Tibial artery (tissue), 4 donors: ENCODE measurements around the gene CDC73.
A peak's percentile ranks its signal among the peaks of the same experiment; 100 is the strongest.

Experiments
- DNase-seq, 2 donors: peaks; one replicate each; pipeline ENCODE4 v3.0.0-alpha.2; 2019
- H3K27ac ChIP-seq, 2 donors: fragments of 200-600 bp; sonication (generic) in 1 of 2; 1 replicate in 1 of 2; 2 replicates in 1 of 2; pipeline ENCODE4 v1.5.1; 2018 to 2019; ENCODE audit warnings: mild to moderate bottlenecking in 1 of 2
- H3K27me3 ChIP-seq, 2 donors: fragments of 200-600 bp; sonication (generic) in 1 of 2; one replicate each; pipeline versions ENCODE4 v1.5.1 to v1.6.0; 2016 to 2019
- H3K36me3 ChIP-seq, 3 donors: fragments of 200-600 bp; sonication (generic) in 2 of 3; one replicate each; pipeline ENCODE4 v1.5.1; 2016 to 2019; ENCODE audit warnings: mild to moderate bottlenecking in 2 of 3
- H3K4me1 ChIP-seq, 4 donors: fragments of 200-600 bp; sonication (generic) in 2 of 4; 1 replicate in 3 of 4; 2 replicates in 1 of 4; pipeline ENCODE4 v1.5.1; 2016 to 2019
- H3K4me3 ChIP-seq, 2 donors: fragments of 200-600 bp; sonication (generic) in 1 of 2; 1 replicate in 1 of 2; 2 replicates in 1 of 2; pipeline ENCODE4 v1.5.1; 2018 to 2019; ENCODE audit warnings: mild to moderate bottlenecking in 2 of 2
- H3K9me3 ChIP-seq, 3 donors: fragments of 200-600 bp; sonication (generic) in 1 of 3; one replicate each; pipeline ENCODE4 v1.5.1; 2016 to 2019
- intact Hi-C: fragments of 100-400 bp; cut with DNase I; formaldehyde crosslinking; loops from one replicate; pipeline ENCODE4 v1.15.0; 2023; ENCODE audit warnings: low total_unique reads
- TF ChIP-seq, protein P1 (sequence below), 2 experiments: fragments of 200-600 bp in 1 of 2; fragments of 450-650 bp in 1 of 2; IDR thresholded peaks; one replicate each; pipeline ENCODE4 v1.5.1; 2017 to 2019; ENCODE audit warnings: antibody characterized with exemption in 2 of 2, mild to moderate bottlenecking in 1 of 2, moderate library complexity in 1 of 2

CDC73 gene

DNA sequence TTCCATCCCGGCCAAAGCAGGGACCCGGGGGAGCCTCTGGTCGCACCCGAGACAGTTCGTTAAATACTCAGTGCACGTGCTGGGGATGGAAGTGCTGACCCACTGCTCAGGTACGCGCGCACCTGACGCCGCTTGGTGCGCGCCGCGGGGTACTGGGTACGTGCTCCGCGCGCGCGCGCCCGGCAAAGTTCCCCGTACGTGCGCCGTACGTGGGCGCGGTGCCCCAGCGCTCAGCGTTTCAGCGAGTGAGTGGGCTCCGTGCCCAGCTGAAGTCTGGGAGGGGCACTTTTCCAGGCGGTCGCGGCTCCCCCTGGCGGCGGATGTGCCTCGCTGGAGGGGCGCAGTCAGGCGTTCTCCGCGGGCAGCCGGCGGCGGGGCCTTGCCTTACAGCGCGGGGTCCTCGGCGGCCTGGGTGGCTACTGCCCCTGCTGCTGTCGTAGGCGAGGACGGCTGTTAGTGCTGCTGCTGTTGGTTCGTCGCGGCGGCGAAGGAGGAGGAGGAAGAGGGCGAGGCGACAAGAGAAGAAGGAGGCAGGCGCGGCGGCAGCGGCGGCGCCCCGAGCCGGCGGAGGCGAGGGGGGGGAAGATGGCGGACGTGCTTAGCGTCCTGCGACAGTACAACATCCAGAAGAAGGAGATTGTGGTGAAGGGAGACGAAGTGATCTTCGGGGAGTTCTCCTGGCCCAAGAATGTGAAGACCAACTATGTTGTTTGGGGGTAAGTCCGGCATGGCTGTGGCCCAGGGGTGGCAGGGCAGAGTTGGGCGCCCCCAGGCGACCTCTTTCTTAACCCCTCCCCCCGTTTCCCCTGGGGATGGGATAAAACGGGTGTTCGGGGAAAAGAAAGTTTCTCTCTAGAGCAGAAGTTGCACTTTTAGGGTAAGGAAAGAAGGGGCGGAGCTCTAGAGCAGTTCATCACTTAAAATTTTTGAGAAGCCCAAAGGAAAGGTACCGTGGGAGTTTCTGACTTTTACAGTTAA lies at the start of gene CDC73:
CDC73 (plus strand) TSS at position 416 of the 978 bp plus-strand sequence; CDS start at position 586, 170 bp downstream.
- TF ChIP-seq, protein P1, sequence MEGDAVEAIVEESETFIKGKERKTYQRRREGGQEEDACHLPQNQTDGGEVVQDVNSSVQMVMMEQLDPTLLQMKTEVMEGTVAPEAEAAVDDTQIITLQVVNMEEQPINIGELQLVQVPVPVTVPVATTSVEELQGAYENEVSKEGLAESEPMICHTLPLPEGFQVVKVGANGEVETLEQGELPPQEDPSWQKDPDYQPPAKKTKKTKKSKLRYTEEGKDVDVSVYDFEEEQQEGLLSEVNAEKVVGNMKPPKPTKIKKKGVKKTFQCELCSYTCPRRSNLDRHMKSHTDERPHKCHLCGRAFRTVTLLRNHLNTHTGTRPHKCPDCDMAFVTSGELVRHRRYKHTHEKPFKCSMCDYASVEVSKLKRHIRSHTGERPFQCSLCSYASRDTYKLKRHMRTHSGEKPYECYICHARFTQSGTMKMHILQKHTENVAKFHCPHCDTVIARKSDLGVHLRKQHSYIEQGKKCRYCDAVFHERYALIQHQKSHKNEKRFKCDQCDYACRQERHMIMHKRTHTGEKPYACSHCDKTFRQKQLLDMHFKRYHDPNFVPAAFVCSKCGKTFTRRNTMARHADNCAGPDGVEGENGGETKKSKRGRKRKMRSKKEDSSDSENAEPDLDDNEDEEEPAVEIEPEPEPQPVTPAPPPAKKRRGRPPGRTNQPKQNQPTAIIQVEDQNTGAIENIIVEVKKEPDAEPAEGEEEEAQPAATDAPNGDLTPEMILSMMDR (IDR thresholded peaks at IDR 0.05), result peak; percentile 87 to 99
- Histone ChIP-seq H3K9me3 (no peaks in the 10 kb centered on the region), H3K27ac (peak within 1 kb of the TSS; percentile 87 to 97), H3K4me3 (peak within 1 kb of the TSS; percentile 67 to 80), H3K36me3 (peaks cover 0 to 8% (median 8%) of the 10 kb centered on the region in 3 donors), H3K27me3 (no peaks in the 10 kb centered on the region), H3K4me1 (peaks cover 0 to 39% (median 15%) of the 10 kb centered on the region in 4 donors)
- DNase-seq, result peak; percentile 98 to 99
- intact Hi-C loops, result loop anchor here (2.0 kb wide), 2 partner anchors 17 to 313 kb away; partner anchors contain the start of genes GLRX2 and RGS2

DNA sequence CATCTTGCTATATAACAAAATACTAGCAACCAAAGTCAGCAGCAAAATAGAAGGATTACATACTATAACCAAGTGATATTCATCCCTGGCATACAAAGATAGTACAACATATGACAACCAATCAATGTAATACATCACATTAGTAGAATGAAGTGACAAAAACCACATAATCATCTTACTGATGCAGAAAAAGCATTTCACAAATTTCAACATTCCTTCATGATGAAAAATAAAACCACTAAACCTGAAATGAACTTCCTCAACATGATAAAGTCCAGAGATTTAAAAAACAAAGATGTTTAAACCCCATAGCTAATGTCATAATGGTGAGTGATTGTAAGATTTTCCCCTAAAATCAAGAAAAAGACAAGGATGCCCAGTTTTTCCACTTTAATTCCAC lies 43.8 kb upstream of the CDC73 start:
- H3K4me3 ChIP-seq, result no peak overlapping the region
- no peaks in the 10 kb centered on the region for H3K27me3 ChIP-seq
- intact Hi-C loops, result no loop called here
- H3K9me3 ChIP-seq, result no peaks in the 10 kb centered on the region
- no peak for DNase-seq
- TF ChIP-seq, protein P1 (IDR thresholded peaks at IDR 0.05), result no peak
- peaks cover 43 to 55% (median 52%) of the 10 kb centered on the region in 3 donors for H3K36me3 ChIP-seq
- no peak overlapping the region for H3K27ac ChIP-seq
- H3K4me1 ChIP-seq, result no peaks in the 10 kb centered on the region

DNA sequence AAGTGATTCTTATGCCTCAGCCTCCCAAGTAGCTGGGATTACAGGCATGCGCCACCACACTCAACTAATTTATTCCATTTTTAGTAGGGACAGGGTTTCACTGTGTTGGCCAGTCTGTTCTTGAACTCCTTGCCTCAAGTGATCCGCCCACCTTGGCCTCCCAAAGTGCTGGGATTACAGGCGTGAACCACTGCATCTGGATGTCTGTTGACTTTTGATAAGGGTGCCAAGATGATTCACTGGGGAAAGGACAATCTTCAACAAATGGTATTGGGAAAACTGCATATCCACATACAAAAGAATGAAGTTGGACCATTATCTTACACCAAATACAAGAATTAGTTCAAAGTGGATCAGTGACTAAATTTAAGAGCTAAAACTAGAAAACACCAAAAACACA lies 42.6 kb upstream of the CDC73 start:
- Histone ChIP-seq H3K9me3 (no peaks in the 10 kb centered on the region), H3K36me3 (peaks cover 55 to 67% (median 64%) of the 10 kb centered on the region in 3 donors), H3K27ac (no peak overlapping the region), H3K4me1 (no peaks in the 10 kb centered on the region), H3K4me3 (no peak overlapping the region), H3K27me3 (no peaks in the 10 kb centered on the region)
- intact Hi-C loops, result no loop called here
- DNase-seq, result no peak
- TF ChIP-seq, protein P1 (IDR thresholded peaks at IDR 0.05), result no peak

DNA sequence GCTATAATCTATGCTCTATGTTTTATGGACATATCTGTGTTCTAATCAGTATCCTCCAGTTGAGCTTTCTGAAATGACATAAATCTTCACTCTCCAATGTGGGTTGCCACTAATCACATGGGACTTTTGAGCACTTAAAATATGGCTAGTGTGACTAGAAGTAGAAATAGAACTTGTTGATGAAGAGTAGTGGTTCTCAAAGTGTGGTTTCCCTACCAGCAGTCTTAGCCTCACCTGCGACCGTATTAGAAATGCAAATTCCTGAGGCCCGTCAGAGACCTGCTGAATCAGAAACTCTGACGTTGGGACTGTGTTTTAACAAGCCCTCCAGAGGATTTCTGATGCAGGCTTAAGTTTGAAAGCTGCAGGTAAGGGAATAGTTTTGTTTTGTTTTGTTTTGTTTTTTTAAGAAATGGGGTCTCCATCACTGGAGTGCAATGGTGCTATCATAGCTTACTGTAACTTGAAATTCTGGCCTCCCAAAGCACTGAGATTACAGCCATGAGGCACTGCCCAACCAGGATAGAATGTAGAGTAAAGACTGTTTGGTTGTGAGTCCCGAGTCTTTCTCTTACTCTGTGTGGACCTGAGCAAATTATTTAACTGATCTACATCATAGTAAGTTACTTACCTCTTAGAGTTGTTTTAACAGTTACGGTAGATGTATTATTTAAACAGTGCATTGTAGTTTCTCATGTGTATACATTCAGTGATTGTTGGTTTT lies 38.3 kb upstream of the CDC73 start:
- Histone ChIP-seq H3K4me3 (no peak overlapping the region), H3K27me3 (no peaks in the 10 kb centered on the region), H3K36me3 (peaks cover 52 to 70% (median 53%) of the 10 kb centered on the region in 3 donors), H3K9me3 (no peaks in the 10 kb centered on the region), H3K4me1 (no peaks in the 10 kb centered on the region), H3K27ac (no peak overlapping the region)
- TF ChIP-seq, protein P1 (IDR thresholded peaks at IDR 0.05), result no peak
- no peak for DNase-seq
- intact Hi-C loops, result no loop called here

DNA sequence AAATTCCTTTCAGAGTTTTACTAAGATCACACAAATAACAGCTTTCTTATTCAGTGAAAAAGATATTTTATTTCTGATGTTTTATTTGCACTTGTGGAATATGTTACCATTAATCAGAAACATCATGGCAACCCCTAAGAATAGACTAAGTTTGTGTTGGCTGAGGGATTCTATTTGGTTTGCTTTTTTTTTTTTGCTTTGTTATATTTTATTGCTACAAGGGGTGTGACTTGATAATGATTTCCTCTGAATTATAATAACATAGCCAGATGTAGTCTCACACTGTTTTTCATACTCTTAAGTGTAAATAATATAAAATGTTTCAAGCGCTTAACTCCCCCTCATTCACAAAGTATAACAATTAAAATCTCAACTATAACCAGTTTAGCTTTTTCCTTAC lies 36.6 kb upstream of the CDC73 start:
- peaks cover 40 to 59% (median 53%) of the 10 kb centered on the region in 3 donors for H3K36me3 ChIP-seq
- H3K27me3 ChIP-seq, result no peaks in the 10 kb centered on the region
- TF ChIP-seq, protein P1 (IDR thresholded peaks at IDR 0.05), result no peak
- no peak overlapping the region for H3K4me3 ChIP-seq
- intact Hi-C loops, result no loop called here
- no peak overlapping the region for H3K27ac ChIP-seq
- no peaks in the 10 kb centered on the region for H3K9me3 ChIP-seq
- no peaks in the 10 kb centered on the region for H3K4me1 ChIP-seq
- DNase-seq, result no peak
